ENCODE results near the gene FAM118B.

GRCh38 chr11:126277780-126278179, 66.2 kb downstream of the FAM118B start:
- TF ChIP-seq CTCF (IDR thresholded peaks at IDR 0.05) (no peak), POLR2A (IDR thresholded peaks at IDR 0.05) (no peak)
